ENCODE data around the gene RBPJ. TPM values are rescaled to one million over a fixed set of nuclear protein-coding genes. Genes with fewer than 3 reads are reported as not detected.

RBPJ gene
- total RNA-seq, 1 donor from 2014 or later = 118 TPM

- Histone ChIP-seq H3K4me1 (no peaks in the 10 kb centered on the region), H3K36me3 (no peaks in the 10 kb centered on the region), H3K4me3 (no peak overlapping the region), H3K27ac (no peak overlapping the region), H3K27me3 (ENCODE audit: low read depth) (no peaks in the 10 kb centered on the region), H3K9me3 (no peaks in the 10 kb centered on the region)
- no peak for TF ChIP-seq CTCF (IDR thresholded peaks at IDR 0.05)
- DNase-seq = no peak
- intact Hi-C loops (cut with DNase I) = no loop called here
- ATAC-seq = peak in 1 of 2 donors; percentile 56
Measured at GRCh38 chr4:26296514-26296913, 24.3 kb upstream of the RBPJ start.

- intact Hi-C loops (cut with DNase I) = no loop called here
- H3K36me3 ChIP-seq = no peaks in the 10 kb centered on the region
- H3K4me3 ChIP-seq = no peak overlapping the region
- H3K4me1 ChIP-seq = no peaks in the 10 kb centered on the region
- ATAC-seq (no peak), DNase-seq (no peak)
- no peak for TF ChIP-seq CTCF (IDR thresholded peaks at IDR 0.05)
- H3K27ac ChIP-seq = no peak overlapping the region
- H3K9me3 ChIP-seq = no peaks in the 10 kb centered on the region
- no peaks in the 10 kb centered on the region for H3K27me3 ChIP-seq (ENCODE audit: low read depth)
Measured at GRCh38 chr4:26297219-26297618, 23.6 kb upstream of the RBPJ start.

- DNase-seq = no peak
Measured at GRCh38 chr4:26298198-26298947, 22.4 kb upstream of the RBPJ start.

GRCh38 chr4:26299254-26299882, 21.4 kb upstream of the RBPJ start:
- Histone ChIP-seq H3K36me3 (no peaks in the 10 kb centered on the region), H3K4me1 (no peaks in the 10 kb centered on the region), H3K27ac (no peak overlapping the region), H3K9me3 (no peaks in the 10 kb centered on the region), H3K4me3 (no peak overlapping the region), H3K27me3 (ENCODE audit: low read depth) (no peaks in the 10 kb centered on the region)
- no peak for ATAC-seq
- no peak for TF ChIP-seq CTCF (IDR thresholded peaks at IDR 0.05)
- DNase-seq = no peak
- intact Hi-C loops (cut with DNase I) = no loop called here

More at GRCh38 chr4:26298198-26298947, 22.4 kb upstream of the RBPJ start:
- H3K4me3 ChIP-seq = no peak overlapping the region
- no peaks in the 10 kb centered on the region for H3K9me3 ChIP-seq
- no peak for ATAC-seq
- H3K27ac ChIP-seq = no peak overlapping the region
- H3K4me1 ChIP-seq = no peaks in the 10 kb centered on the region
- TF ChIP-seq CTCF (IDR thresholded peaks at IDR 0.05) = no peak
- intact Hi-C loops (cut with DNase I) = no loop called here
- no peaks in the 10 kb centered on the region for H3K27me3 ChIP-seq (ENCODE audit: low read depth)
- no peaks in the 10 kb centered on the region for H3K36me3 ChIP-seq

GRCh38 chr4:26300314-26301307, 20.2 kb upstream of the RBPJ start:
- no peaks in the 10 kb centered on the region for H3K36me3 ChIP-seq
- H3K9me3 ChIP-seq = no peaks in the 10 kb centered on the region
- H3K27me3 ChIP-seq (ENCODE audit: low read depth) = no peaks in the 10 kb centered on the region
- intact Hi-C loops (cut with DNase I) = no loop called here
- no peak overlapping the region for H3K4me3 ChIP-seq
- no peak for TF ChIP-seq CTCF (IDR thresholded peaks at IDR 0.05)
- DNase-seq (no peak), ATAC-seq (no peak)
- no peak overlapping the region for H3K27ac ChIP-seq
- H3K4me1 ChIP-seq = no peaks in the 10 kb centered on the region
